WTC11 (cell line): ENCODE data around the gene KDM2B. TPM values are rescaled to one million over a fixed set of nuclear protein-coding genes. Genes with fewer than 3 reads are reported as not detected.

Experiments
- ATAC-seq: fragments of 200-7000 bp; cut with Tn5 transposase; 2 replicates; pipeline ENCODE4 v1.10.0; 2021; ENCODE audit warnings: mild to moderate bottlenecking, moderate library complexity
- CTCF ChIA-PET: fragments of 300-600 bp; sonication (Branson Sonifier 250); formaldehyde crosslinking; loops from one replicate; lab custom pipeline; 2021; ENCODE audit warnings: antibody characterized with exemption; lab: Charles Lee
- POLR2A ChIA-PET: fragments of 350-600 bp; sonication (Branson Sonifier 250); formaldehyde crosslinking; loops from one replicate; lab custom pipeline; 2021; ENCODE audit warnings: antibody characterized with exemption; lab: Charles Lee
- DNase-seq: peaks from one replicate; pipeline ENCODE4 v3.0.0; 2021; ENCODE audit warnings: low spot score
- H3K27ac Mint-ChIP-seq: 2 replicates; pipeline ENCODE4 v1.8.0; 2021; ENCODE audit warnings: mixed read lengths
- H3K27me3 Mint-ChIP-seq: 2 replicates; pipeline ENCODE4 v1.8.0; 2021; ENCODE audit warnings: low read depth, mild to moderate bottlenecking, moderate library complexity, mixed read lengths
- H3K36me3 Mint-ChIP-seq: 2 replicates; pipeline ENCODE4 v1.8.0; 2021; ENCODE audit warnings: mixed read lengths
- H3K4me1 Mint-ChIP-seq: 2 replicates; pipeline ENCODE4 v1.8.0; 2022; ENCODE audit warnings: mixed read lengths
- H3K4me3 Mint-ChIP-seq: 2 replicates; pipeline ENCODE4 v1.8.0; 2021; ENCODE audit warnings: mild to moderate bottlenecking, moderate library complexity, mixed read lengths
- H3K9me3 Mint-ChIP-seq: 2 replicates; pipeline ENCODE4 v1.8.0; 2021; ENCODE audit warnings: mixed read lengths
- ARID4B ChIP-seq: sonication (generic); formaldehyde crosslinking; IDR thresholded peaks from 2 replicates; pipeline ENCODE4 v1.8.0; 2023; ENCODE audit warnings: missing genetic modification reagents, mild to moderate bottlenecking, borderline replicate concordance
- ATF6 ChIP-seq: sonication (generic); formaldehyde crosslinking; IDR thresholded peaks from 2 replicates; pipeline ENCODE4 v1.8.1; 2023; ENCODE audit warnings: mild to moderate bottlenecking, missing genetic modification reagents
- E2F4 ChIP-seq: sonication (generic); formaldehyde crosslinking; IDR thresholded peaks from 2 replicates; pipeline ENCODE4 v1.8.1; 2022; ENCODE audit warnings: low read depth, mild to moderate bottlenecking, moderate library complexity, missing genetic modification reagents, borderline replicate concordance
- GABPB1 ChIP-seq: sonication (generic); formaldehyde crosslinking; IDR thresholded peaks from 2 replicates; pipeline ENCODE4 v1.8.1; 2023; ENCODE audit warnings: mild to moderate bottlenecking, missing genetic modification reagents
- IRF1 ChIP-seq: sonication (generic); formaldehyde crosslinking; IDR thresholded peaks from 2 replicates; pipeline ENCODE4 v1.8.0; 2023; ENCODE audit warnings: missing genetic modification reagents
- MAX ChIP-seq: sonication (generic); formaldehyde crosslinking; IDR thresholded peaks from 2 replicates; pipeline ENCODE4 v1.8.0; 2022; ENCODE audit warnings: mild to moderate bottlenecking, missing genetic modification reagents
- NR3C1 ChIP-seq: sonication (generic); formaldehyde crosslinking; conservative IDR thresholded peaks from 2 replicates; pipeline ENCODE4 v1.8.1; 2023; ENCODE audit warnings: low read depth, mild to moderate bottlenecking, missing genetic modification reagents
- RORB ChIP-seq: fragments of 250-450 bp; sonication (Bioruptor Pico); IDR thresholded peaks from 2 replicates; pipeline ENCODE4 v1.9.0; 2021; ENCODE audit warnings: mild to moderate bottlenecking
- SMAD3 ChIP-seq: sonication (generic); formaldehyde crosslinking; IDR thresholded peaks from 2 replicates; pipeline ENCODE4 v1.8.0; 2022; ENCODE audit warnings: missing genetic modification reagents, mild to moderate bottlenecking, borderline replicate concordance
- SMAD4 ChIP-seq: sonication (generic); formaldehyde crosslinking; IDR thresholded peaks from 2 replicates; pipeline ENCODE4 v1.8.0; 2022; ENCODE audit warnings: mild to moderate bottlenecking, missing genetic modification reagents
- STAT6 ChIP-seq: sonication (generic); formaldehyde crosslinking; conservative IDR thresholded peaks from 2 replicates; pipeline ENCODE4 v1.8.1; 2023; ENCODE audit warnings: mild to moderate bottlenecking, low read depth, missing genetic modification reagents, moderate library complexity
- USF1 ChIP-seq: sonication (generic); formaldehyde crosslinking; IDR thresholded peaks from 2 replicates; pipeline ENCODE4 v1.8.0; 2022; ENCODE audit warnings: mild to moderate bottlenecking, missing genetic modification reagents
- ZNF138 ChIP-seq: sonication (generic); formaldehyde crosslinking; conservative IDR thresholded peaks from 2 replicates; pipeline ENCODE4 v1.8.1; 2022; ENCODE audit warnings: mild to moderate bottlenecking, moderate library complexity, missing genetic modification reagents
- ZNF219 ChIP-seq: sonication (generic); formaldehyde crosslinking; IDR thresholded peaks from 2 replicates; pipeline ENCODE4 v1.8.0; 2023; ENCODE audit warnings: missing genetic modification reagents, mild to moderate bottlenecking, borderline replicate concordance
- ZNF281 ChIP-seq: sonication (generic); formaldehyde crosslinking; IDR thresholded peaks from 2 replicates; pipeline ENCODE4 v1.8.0; 2023; ENCODE audit warnings: mild to moderate bottlenecking, missing genetic modification reagents
- ZNF396 ChIP-seq: fragments of 250-450 bp; sonication (Bioruptor Pico); IDR thresholded peaks from 2 replicates; pipeline ENCODE4 v1.8.0; 2021; ENCODE audit warnings: mild to moderate bottlenecking, moderate library complexity, borderline replicate concordance
- ZNF425 ChIP-seq: fragments of 250-450 bp; sonication (Bioruptor Pico); conservative IDR thresholded peaks from 2 replicates; pipeline ENCODE4 v1.9.0; 2021; ENCODE audit warnings: mild to moderate bottlenecking
- total RNA-seq: library from RNA; stranded (reverse); gene quantifications from 3 replicates; pipeline ENCODE4 v1.2.3, GENCODE V29; 2021

KDM2B gene
- total RNA-seq, 1 experiment from 2014 or later, result 147 TPM

- peaks cover 74% of the 10 kb centered on the region for H3K36me3 Mint-ChIP-seq
- CTCF ChIA-PET, result no interaction called here
- TF ChIP-seq STAT6 (CRISPR knock-in tag) (no peak), RORB (CRISPR knock-in tag) (no peak), ARID4B (CRISPR knock-in tag) (no peak), USF1 (CRISPR knock-in tag) (no peak)
Observed at GRCh38 chr12:121438905-121439304, 141.9 kb downstream of the KDM2B start.

GRCh38 chr12:121436706-121437105 lies 144.1 kb downstream of the KDM2B start:
- Mint-ChIP-seq H3K27ac (no peak overlapping the region), H3K27me3 (no peaks in the 10 kb centered on the region), H3K4me1 (no peaks in the 10 kb centered on the region), H3K9me3 (peaks cover 10% of the 10 kb centered on the region), H3K36me3 (peaks cover 86% of the 10 kb centered on the region), H3K4me3 (no peak overlapping the region)
- ChIA-PET POLR2A (no interaction called here), CTCF (no interaction called here)
- DNase-seq, result no peak
- no peak for ATAC-seq
- TF ChIP-seq GABPB1 (no peak), ZNF138 (CRISPR knock-in tag) (no peak), SMAD3 (no peak), ZNF396 (CRISPR knock-in tag) (no peak), SMAD4 (CRISPR knock-in tag) (no peak), ZNF219 (no peak), MAX (CRISPR knock-in tag) (no peak), ZNF281 (CRISPR knock-in tag) (no peak), ATF6 (CRISPR knock-in tag) (no peak), ZNF425 (CRISPR knock-in tag) (no peak), IRF1 (CRISPR knock-in tag) (no peak), E2F4 (CRISPR knock-in tag) (no peak), NR3C1 (CRISPR knock-in tag) (no peak)

More at GRCh38 chr12:121438905-121439304, 141.9 kb downstream of the KDM2B start:
- Mint-ChIP-seq H3K27me3 (no peaks in the 10 kb centered on the region; the same call in 1 of the 2 replicates), H3K4me1 (peaks cover 3% of the 10 kb centered on the region; the same call in 1 of the 2 replicates), H3K9me3 (peaks cover 10% of the 10 kb centered on the region), H3K27ac (no peak overlapping the region), H3K4me3 (no peak overlapping the region)
- POLR2A ChIA-PET, result interaction anchor here (0.7 kb wide), 1 partner anchor 10 kb away, joined by 3 read pairs; no protein-coding TSS in a partner anchor
- ATAC-seq (no peak), DNase-seq (no peak)
